ENCODE results near the gene ERCC6.
A peak's percentile ranks its signal among the peaks of the same experiment; 100 is the strongest.

Gene ERCC6

GRCh38 chr10:49549640-49550346 is 10.9 kb upstream of the ERCC6 start:
- DNase-seq (ENCODE audit: low read depth in 3 of 3), result no peak

- no peak for DNase-seq (ENCODE audit: low read depth in 3 of 3)
Observed at GRCh38 chr10:49543604-49544003, 4.7 kb upstream of the ERCC6 start.

- no peak for DNase-seq (ENCODE audit: low read depth in 3 of 3)
Observed at GRCh38 chr10:49542353-49542752, 3.4 kb upstream of the ERCC6 start.

- no peak for DNase-seq (ENCODE audit: low read depth in 3 of 3)
Observed at GRCh38 chr10:49541762-49542161, 2.8 kb upstream of the ERCC6 start.

- DNase-seq (ENCODE audit: low read depth in 3 of 3), result no peak
Observed at GRCh38 chr10:49540056-49540797, 1.3 kb upstream of the ERCC6 start.

- peak in 1 of 3 donors; percentile 11 for DNase-seq (ENCODE audit: low read depth in 3 of 3)
Observed at GRCh38 chr10:49539320-49539885, 482 bp upstream of the ERCC6 start.

- DNase-seq (ENCODE audit: low read depth in 3 of 3), result peak in 1 of 3 donors; percentile 10
Observed at GRCh38 chr10:49534670-49535381, 4.1 kb downstream of the ERCC6 start.

- no peak for DNase-seq (ENCODE audit: low read depth in 3 of 3)
Observed at GRCh38 chr10:49532461-49532860, 6.5 kb downstream of the ERCC6 start.

GRCh38 chr10:49528977-49529506 is 9.9 kb downstream of the ERCC6 start:
- DNase-seq (ENCODE audit: low read depth in 3 of 3), result no peak

GRCh38 chr10:49527850-49528249 is 11.1 kb downstream of the ERCC6 start:
- no peak for DNase-seq (ENCODE audit: low read depth in 3 of 3)

- DNase-seq (ENCODE audit: low read depth in 3 of 3), result no peak
Observed at GRCh38 chr10:49527061-49527460, 11.9 kb downstream of the ERCC6 start.

- no peak for DNase-seq (ENCODE audit: low read depth in 3 of 3)
Observed at GRCh38 chr10:49526619-49527018, 12.3 kb downstream of the ERCC6 start.

- DNase-seq (ENCODE audit: low read depth in 3 of 3), result no peak
Observed at GRCh38 chr10:49524496-49524895, 14.4 kb downstream of the ERCC6 start.

- no peak for DNase-seq (ENCODE audit: low read depth in 3 of 3)
Observed at GRCh38 chr10:49523301-49523700, 15.6 kb downstream of the ERCC6 start.

GRCh38 chr10:49521062-49521461 is 17.9 kb downstream of the ERCC6 start:
- no peak for DNase-seq (ENCODE audit: low read depth in 3 of 3)

- DNase-seq (ENCODE audit: low read depth in 3 of 3), result no peak
Observed at GRCh38 chr10:49520122-49520775, 18.7 kb downstream of the ERCC6 start.

GRCh38 chr10:49519717-49520116 is 19.2 kb downstream of the ERCC6 start:
- DNase-seq (ENCODE audit: low read depth in 3 of 3), result no peak

- peak in 1 of 3 donors; percentile 20 for DNase-seq (ENCODE audit: low read depth in 3 of 3)
Observed at GRCh38 chr10:49518982-49519578, 19.8 kb downstream of the ERCC6 start.

- no peak for DNase-seq (ENCODE audit: low read depth in 3 of 3)
Observed at GRCh38 chr10:49518566-49518965, 20.4 kb downstream of the ERCC6 start.

GRCh38 chr10:49516216-49516970 is 22.5 kb downstream of the ERCC6 start:
- no peak for DNase-seq (ENCODE audit: low read depth in 3 of 3)
